ENCODE data around the gene MLXIP. TPM values are rescaled to one million over a fixed set of nuclear protein-coding genes. Genes with fewer than 3 reads are reported as not detected.
"Not testable (repeated sequence)": the region's sequence is repeated elsewhere in the genome, so short reads cannot be mapped to it uniquely, and the experiment has no call there.

Gene MLXIP
- total RNA-seq, 1 experiment from 2014 or later, result 16.7 TPM

DNA sequence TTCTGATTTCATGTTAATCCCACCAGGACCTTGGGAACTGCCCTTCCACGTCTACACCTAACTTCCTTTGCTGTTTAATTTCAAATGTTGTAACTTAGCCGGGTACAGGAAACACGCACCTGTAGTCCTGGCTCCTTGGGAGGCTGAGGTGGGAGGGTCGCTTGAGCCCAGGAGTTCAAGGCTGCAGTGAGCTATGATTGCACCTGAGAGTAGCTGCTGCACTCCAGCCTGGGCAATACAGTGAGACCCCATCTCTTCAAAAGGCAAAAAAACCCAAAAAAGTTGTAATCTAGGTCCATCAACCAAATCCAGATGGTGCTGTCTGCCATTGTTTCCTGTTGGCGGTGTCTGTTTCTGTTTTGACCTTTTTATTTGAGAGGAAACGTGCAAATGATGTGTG is 42.4 kb upstream of the MLXIP start:
- intact Hi-C loops (cut with micrococcal nuclease), result no loop called here
- no TSS peak for BruUV-seq (replicated peaks)

DNA sequence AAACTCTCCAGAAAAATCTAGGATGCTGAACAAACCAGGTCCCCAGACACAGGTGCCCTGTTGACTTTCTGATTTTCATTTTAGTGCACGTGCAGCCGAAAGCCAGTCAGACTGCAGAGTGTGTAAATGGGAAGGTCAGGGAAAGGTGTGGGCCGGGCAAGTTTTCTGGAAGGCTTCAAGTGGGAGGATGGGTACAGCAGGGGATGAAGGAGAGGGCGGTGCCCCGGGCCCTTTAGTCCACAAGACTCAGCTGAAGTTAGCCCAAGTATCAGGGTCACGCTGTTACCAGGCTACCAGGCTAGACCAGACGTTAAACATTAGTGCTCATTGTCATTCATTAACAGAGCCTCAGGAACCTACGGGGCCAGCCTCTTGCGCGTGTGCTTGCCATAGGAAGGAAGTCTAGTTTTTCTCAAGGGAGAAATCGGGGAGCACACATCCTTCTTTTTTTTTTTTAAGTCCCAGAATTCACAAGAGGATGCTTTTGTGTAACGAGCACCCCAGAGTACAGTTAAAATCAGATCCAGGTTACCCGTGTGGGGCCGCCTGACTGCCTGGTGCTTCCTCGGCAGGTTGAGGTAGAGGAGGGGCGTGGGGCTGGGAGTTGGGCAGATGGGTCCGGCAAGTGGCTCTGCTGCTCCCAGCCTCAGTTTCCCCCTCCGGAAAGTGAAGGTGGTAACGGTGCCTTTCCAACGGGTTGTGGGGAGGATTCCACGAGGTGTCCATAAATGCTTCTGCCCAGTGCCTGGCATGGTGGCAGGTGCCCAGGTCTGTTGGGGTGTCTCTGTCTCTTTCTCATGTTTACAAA is 37.8 kb upstream of the MLXIP start:
- CTCF ChIA-PET, result no interaction called here
- Histone ChIP-seq H3K9me3 (ENCODE audit: low read length) (no peaks in the 10 kb centered on the region), H3K27me3 (ENCODE audit: low read length) (no peaks in the 10 kb centered on the region), H2AFZ (ENCODE audit: low read length) (no peak overlapping the region), H3K27ac (ENCODE audit: low read length) (no peak overlapping the region), H3K9me2 (replicated peaks; ENCODE audit: low read length) (no peaks in the 10 kb centered on the region), H3K4me3 (ENCODE audit: low read length) (no peak overlapping the region), H3K79me2 (ENCODE audit: low read length) (no peaks in the 10 kb centered on the region), H3K36me3 (ENCODE audit: low read depth, low read length) (peaks cover 30% of the 10 kb centered on the region; the same call in 1 of the 2 replicates), H3F3A (ENCODE audit: low read length, unreplicated experiment) (no peaks in the 10 kb centered on the region), H3K9ac (ENCODE audit: low read length) (no peak overlapping the region), H3K4me1 (ENCODE audit: insufficient read depth, low read length) (0 out of 2 replicates have a peak, but pooled peaks cover under 1% of the 10 kb centered on the region), H4K20me1 (ENCODE audit: low read length) (no peaks in the 10 kb centered on the region), H3K4me2 (ENCODE audit: low read length) (no peak overlapping the region)
- intact Hi-C loops (cut with micrococcal nuclease), result no loop called here
- ATAC-seq, result no peak
- DNase-seq, result no peak
- no TSS peak for BruUV-seq (replicated peaks)
- POLR2A ChIA-PET (ENCODE audit: unreplicated experiment), result no interaction called here
- no peak for TF ChIP-seq EZH2phosphoT487 (IDR thresholded peaks at IDR 0.05; ENCODE audit: borderline replicate concordance, low read length)
- TF ChIP-seq, protein P1, sequence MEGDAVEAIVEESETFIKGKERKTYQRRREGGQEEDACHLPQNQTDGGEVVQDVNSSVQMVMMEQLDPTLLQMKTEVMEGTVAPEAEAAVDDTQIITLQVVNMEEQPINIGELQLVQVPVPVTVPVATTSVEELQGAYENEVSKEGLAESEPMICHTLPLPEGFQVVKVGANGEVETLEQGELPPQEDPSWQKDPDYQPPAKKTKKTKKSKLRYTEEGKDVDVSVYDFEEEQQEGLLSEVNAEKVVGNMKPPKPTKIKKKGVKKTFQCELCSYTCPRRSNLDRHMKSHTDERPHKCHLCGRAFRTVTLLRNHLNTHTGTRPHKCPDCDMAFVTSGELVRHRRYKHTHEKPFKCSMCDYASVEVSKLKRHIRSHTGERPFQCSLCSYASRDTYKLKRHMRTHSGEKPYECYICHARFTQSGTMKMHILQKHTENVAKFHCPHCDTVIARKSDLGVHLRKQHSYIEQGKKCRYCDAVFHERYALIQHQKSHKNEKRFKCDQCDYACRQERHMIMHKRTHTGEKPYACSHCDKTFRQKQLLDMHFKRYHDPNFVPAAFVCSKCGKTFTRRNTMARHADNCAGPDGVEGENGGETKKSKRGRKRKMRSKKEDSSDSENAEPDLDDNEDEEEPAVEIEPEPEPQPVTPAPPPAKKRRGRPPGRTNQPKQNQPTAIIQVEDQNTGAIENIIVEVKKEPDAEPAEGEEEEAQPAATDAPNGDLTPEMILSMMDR (conservative IDR thresholded peaks at IDR 0.05; ENCODE audit: low read depth, low read length), result no peak
- TF ChIP-seq EZH2 (IDR thresholded peaks at IDR 0.05; ENCODE audit: low read length, unreplicated experiment), result no peak

More for the DNA sequence above, 42.4 kb upstream of the MLXIP start:
- POLR2A ChIA-PET (ENCODE audit: unreplicated experiment), result no interaction called here
- Histone ChIP-seq H2AFZ (ENCODE audit: low read length) (no peak overlapping the region), H3K4me1 (ENCODE audit: insufficient read depth, low read length) (peaks cover 13% of the 10 kb centered on the region), H3K79me2 (ENCODE audit: low read length) (peaks cover 36% of the 10 kb centered on the region), H4K20me1 (ENCODE audit: low read length) (no peaks in the 10 kb centered on the region), H3K36me3 (ENCODE audit: low read depth, low read length) (peaks cover 34% of the 10 kb centered on the region), H3F3A (ENCODE audit: low read length, unreplicated experiment) (no peaks in the 10 kb centered on the region), H3K9ac (ENCODE audit: low read length) (no peak overlapping the region), H3K27ac (ENCODE audit: low read length) (no peak overlapping the region), H3K9me2 (replicated peaks; ENCODE audit: low read length) (no peaks in the 10 kb centered on the region), H3K27me3 (ENCODE audit: low read length) (no peaks in the 10 kb centered on the region), H3K9me3 (ENCODE audit: low read length) (no peaks in the 10 kb centered on the region), H3K4me2 (ENCODE audit: low read length) (no peak overlapping the region), H3K4me3 (ENCODE audit: low read length) (no peak overlapping the region)
- CTCF ChIA-PET, result no interaction called here
- TF ChIP-seq EZH2 (IDR thresholded peaks at IDR 0.05; ENCODE audit: low read length, unreplicated experiment), result no peak
- TF ChIP-seq, protein P1 (conservative IDR thresholded peaks at IDR 0.05; ENCODE audit: low read depth, low read length), result no peak
- no peak for TF ChIP-seq EZH2phosphoT487 (IDR thresholded peaks at IDR 0.05; ENCODE audit: borderline replicate concordance, low read length)
- DNase-seq, result no peak
- ATAC-seq, result no peak

DNA sequence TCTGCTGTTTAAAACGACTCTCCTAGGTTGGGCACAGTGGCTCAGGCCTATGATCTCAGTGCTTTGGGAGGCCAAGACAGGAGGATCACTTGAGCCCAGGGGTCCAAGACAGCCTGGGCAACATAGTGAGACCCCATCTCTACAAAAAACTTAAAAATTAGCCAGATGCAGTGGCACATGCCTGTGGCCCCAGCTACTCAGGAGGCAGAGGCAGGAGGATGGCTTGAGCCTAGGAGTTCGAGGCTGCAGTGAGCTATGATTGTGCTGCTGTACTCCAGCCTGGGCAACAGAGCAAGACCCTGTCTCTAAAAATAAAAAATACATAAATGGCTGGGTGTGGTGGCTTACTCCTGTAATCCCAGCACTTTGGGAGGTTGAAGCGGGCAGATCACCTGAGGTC is 37.1 kb upstream of the MLXIP start:
- H3K9ac ChIP-seq (ENCODE audit: low read length); BruUV-seq (replicated peaks); H2AFZ ChIP-seq (ENCODE audit: low read length); H3F3A ChIP-seq (ENCODE audit: low read length, unreplicated experiment); H3K9me2 ChIP-seq (replicated peaks; ENCODE audit: low read length); H3K27ac ChIP-seq (ENCODE audit: low read length); CTCF ChIA-PET; DNase-seq; intact Hi-C loops (cut with micrococcal nuclease); H3K27me3 ChIP-seq (ENCODE audit: low read length); POLR2A ChIA-PET (ENCODE audit: unreplicated experiment); H3K4me3 ChIP-seq (ENCODE audit: low read length); H3K9me3 ChIP-seq (ENCODE audit: low read length); H3K4me1 ChIP-seq (ENCODE audit: insufficient read depth, low read length); ATAC-seq; H3K4me2 ChIP-seq (ENCODE audit: low read length); H3K79me2 ChIP-seq (ENCODE audit: low read length); H4K20me1 ChIP-seq (ENCODE audit: low read length): not testable (repeated sequence)
- H3K36me3 ChIP-seq (ENCODE audit: low read depth, low read length), result peaks cover 26% of the 10 kb centered on the region; the same call in 1 of the 2 replicates

All from PC-3 (cell line).